K562 (cell line): Measurements from ENCODE around the gene PLXDC2.

ENCODE experiments used
- ATF1 ChIP-seq, 2 experiments: fragments of 450-650 bp in 1 of 2; IDR thresholded peaks; 2 replicates each; pipeline ENCODE4 v1.6.1; 2016; ENCODE audit warnings: missing compliant biosample characterization in 1 of 2, missing genetic modification characterization in 1 of 2
- CBX2 ChIP-seq: fragments of 200-600 bp; sonication (generic); IDR thresholded peaks from one replicate; pipeline ENCODE4 v1.6.1; 2012; ENCODE audit warnings: mild to moderate bottlenecking, low read length, inconsistent platforms; ENCODE audit not compliant: insufficient read depth, poor library complexity, severe bottlenecking
- CTCF ChIP-seq, 3 experiments: IDR thresholded peaks in 2 of 3; conservative IDR thresholded peaks in 1 of 3; 2 replicates each; pipeline ENCODE4 v1.5.1; 2011 to 2012; ENCODE audit warnings: low read length in 3 of 3, mild to moderate bottlenecking in 3 of 3, control low read depth in 2 of 3, improper control_type of control experiment in 1 of 3, inconsistent platforms in 1 of 3, low read depth in 1 of 3, mixed read lengths in 1 of 3, moderate library complexity in 1 of 3; ENCODE audit not compliant: insufficient read depth in 2 of 3
- KLF13 ChIP-seq: fragments of 450-650 bp; IDR thresholded peaks from 2 replicates; pipeline ENCODE4 v1.6.1; 2016; ENCODE audit warnings: missing genetic modification characterization, low read depth, mild to moderate bottlenecking, missing compliant biosample characterization, moderate library complexity, borderline replicate concordance
- NR3C1 ChIP-seq: sonication (generic); formaldehyde crosslinking; IDR thresholded peaks from 2 replicates; pipeline ENCODE4 v1.8.1; 2022; ENCODE audit warnings: missing genetic modification reagents
- RBM17 ChIP-seq: fragments of 200-400 bp; formaldehyde crosslinking; IDR thresholded peaks from 2 replicates; pipeline ENCODE4 v1.6.1; 2017; ENCODE audit warnings: low read depth, mild to moderate bottlenecking, low read length, borderline replicate concordance
- RBM22 ChIP-seq: fragments of 200-400 bp; formaldehyde crosslinking; IDR thresholded peaks from 2 replicates; pipeline ENCODE4 v1.6.1; 2018; ENCODE audit warnings: low read length, low read depth; ENCODE audit not compliant: poor library complexity, severe bottlenecking
- RFX1 ChIP-seq: fragments of 450-650 bp; IDR thresholded peaks from 2 replicates; pipeline ENCODE4 v1.6.1; 2016; ENCODE audit warnings: mild to moderate bottlenecking, moderate library complexity
- RNF2 ChIP-seq: sonication (generic); IDR thresholded peaks from 2 replicates; pipeline ENCODE4 v1.6.1; 2016
- ZNF121 ChIP-seq: sonication (generic); formaldehyde crosslinking; conservative IDR thresholded peaks from 2 replicates; pipeline ENCODE4 v1.8.0; 2022; ENCODE audit warnings: missing genetic modification reagents
- ZNF431 ChIP-seq: sonication (generic); formaldehyde crosslinking; IDR thresholded peaks from 2 replicates; pipeline ENCODE4 v1.8.0; 2022; ENCODE audit warnings: mild to moderate bottlenecking, missing genetic modification reagents

- TF ChIP-seq KLF13 (no peak), RNF2 (no peak), CTCF (IDR thresholded peaks at IDR 0.05 in 2 of 3, conservative IDR thresholded peaks at IDR 0.05 in 1 of 3; ENCODE audit: insufficient read depth in 2 of 3, low read depth in 1 of 3, low read length in 3 of 3) (no peak), RBM22 (no peak), ATF1 (CRISPR knock-in tag; IDR thresholded peaks at IDR 0.05) (no peak), ATF1 (tag; IDR thresholded peaks at IDR 0.05) (no peak), ZNF121 (no peak), RFX1 (no peak), ZNF431 (CRISPR knock-in tag) (no peak), CBX2 (no peak), RBM17 (no peak), NR3C1 (no peak)
Measured at GRCh38 chr10:19946791-19947190, 130.6 kb downstream of the PLXDC2 start.
